ENCODE measurements around the gene VPS72.

VPS72 gene

DNA sequence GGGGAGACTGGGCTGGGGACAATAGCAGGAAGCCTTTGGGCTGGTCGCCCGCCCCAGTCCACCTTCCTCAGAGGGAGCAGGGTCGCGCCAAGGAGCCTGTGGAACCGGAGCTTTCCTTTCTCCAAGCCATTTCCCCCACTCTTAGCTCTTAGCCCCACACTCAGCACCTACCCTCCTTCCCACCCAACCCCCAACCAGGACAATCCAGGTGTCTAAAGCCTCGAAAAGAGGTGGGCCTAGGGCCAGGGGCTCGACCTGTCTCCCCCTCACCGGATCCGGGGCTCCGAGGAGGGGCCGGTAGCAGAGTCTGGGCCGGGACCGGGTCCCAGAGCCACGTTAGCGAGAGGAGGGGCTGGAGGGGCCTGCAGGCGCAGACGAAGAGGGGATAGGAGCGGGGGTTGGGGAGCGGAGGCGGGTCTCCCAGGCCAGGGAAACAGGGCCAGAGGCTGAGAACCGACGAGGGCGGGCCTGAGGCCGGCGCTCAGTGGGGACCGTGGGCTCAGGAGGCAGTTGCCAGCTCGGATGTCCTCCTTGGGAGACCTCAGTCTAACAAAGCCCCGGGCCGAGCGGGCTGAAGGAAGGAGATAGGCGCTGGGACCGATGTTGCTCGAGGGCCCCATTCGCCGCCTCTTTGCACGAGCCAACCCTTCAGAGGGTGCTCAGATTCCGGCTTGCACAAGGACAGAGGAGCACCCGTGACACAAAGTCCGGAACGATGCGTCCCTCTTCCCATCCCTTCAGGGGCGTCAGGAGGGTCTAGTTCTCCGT is 44.5 kb downstream of the VPS72 start:
- in situ Hi-C loops (cut with MboI; ENCODE audit: low sequenced_read_pairs) = no loop called here

DNA sequence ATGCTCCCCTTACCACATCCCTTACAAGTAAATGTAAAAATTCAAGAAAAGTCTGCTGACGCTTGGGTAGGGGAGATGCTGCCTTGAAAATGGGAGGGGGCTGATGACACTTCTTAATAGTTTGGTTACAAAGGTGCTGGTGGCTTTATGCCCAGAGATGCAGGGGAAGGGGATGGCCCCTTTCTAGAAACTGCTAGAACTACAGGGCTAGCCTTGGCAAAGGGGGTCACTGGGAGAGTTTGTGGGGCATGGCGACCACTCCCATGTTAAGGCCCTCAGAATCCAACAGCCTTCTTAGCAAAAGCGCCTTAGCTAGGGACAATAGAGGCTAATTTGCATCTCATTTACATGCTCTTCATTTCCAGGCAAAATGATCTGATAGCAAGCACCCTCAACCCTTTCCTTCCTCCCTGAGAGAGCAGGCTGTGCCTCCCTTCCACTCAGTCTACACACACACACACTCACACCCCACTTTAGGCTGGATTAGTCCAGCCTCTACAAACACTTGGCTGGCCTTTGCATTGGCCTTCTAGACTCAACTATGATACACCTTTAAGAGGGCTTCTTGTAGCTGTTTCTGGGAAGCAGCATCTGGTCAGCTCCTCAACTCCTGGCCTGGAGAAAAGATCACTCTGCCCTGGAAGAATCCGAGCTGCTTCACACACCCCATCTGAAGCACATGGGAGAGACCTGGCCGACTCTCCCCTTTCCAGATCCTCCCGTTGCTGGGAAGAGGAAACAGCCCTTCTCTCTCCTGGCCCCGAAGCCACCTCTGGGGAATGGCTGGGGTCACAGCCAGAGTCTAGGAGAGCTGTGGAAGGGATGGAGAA is 45.3 kb downstream of the VPS72 start:
- in situ Hi-C loops (cut with MboI; ENCODE audit: low sequenced_read_pairs) = no loop called here

DNA sequence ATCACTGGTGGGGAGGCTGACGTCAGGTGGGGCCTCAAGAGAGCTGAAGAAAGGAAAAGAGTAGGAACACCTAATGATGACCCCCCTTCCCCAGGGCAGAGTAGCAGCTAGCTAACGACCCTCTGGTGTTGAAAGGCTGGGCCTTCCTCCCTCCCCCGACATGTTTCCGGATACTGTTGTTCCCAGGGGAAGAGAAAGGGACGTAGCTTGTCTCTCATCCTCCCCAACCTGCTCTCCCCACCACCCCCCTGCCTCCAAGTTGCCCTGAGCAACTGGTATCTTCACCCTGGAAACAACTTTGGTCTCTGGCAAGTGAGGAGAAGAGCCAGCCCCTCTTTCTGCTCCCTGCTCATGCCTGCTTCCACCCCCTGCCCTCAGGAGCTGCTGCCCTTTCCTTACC is 46.0 kb downstream of the VPS72 start:
- in situ Hi-C loops (cut with MboI; ENCODE audit: low sequenced_read_pairs) = no loop called here

DNA sequence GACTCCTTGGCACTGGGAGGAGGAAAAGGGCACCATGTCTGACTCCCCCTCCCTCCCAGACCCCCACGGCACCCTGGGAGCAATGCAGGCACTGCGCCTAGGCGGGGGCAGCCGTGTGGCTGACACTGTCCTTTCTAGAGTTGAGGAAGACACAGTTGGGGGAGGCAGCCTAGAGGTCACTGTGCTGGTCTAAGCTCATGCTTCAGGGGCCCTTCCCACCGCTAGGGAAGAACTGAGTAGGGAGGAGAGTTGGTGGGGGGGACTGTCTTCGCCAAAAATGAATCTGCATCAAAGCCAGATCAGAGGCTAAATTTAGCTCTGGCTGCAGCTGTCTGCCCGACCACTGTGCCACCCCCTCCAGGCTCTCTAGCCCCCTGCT is 47.0 kb downstream of the VPS72 start:
- in situ Hi-C loops (cut with MboI; ENCODE audit: low sequenced_read_pairs) = no loop called here

DNA sequence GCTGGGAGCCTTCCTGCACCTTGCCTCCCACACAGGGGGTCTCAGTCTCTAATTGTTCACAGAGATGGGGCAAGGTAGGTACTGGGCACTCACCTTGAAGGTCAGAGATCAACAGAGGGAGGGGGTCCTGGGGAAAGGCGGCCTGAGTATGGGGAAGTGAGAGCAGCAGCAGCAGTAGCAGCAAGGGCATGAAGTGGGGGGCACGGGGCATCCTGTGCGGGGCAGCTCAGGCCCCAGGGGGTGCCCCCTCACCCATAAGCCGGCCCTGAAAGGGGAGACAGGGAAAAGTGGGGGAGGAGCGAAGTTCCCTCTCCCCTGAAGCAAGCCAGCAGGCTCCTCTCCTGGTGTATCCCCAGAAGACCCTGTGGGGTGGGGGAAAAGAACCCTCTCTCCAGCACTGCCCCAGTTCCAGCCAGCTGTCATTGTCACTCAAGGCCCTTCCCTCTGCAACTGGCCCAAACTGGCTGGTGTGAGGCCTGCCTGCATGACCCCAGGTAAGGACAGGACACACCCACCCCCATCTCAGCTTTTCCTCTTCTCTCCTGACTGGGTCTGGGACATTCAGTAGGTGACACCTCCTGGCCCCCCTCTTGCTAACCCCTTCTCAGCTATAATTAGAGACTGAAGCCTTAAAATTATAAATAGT is 47.5 kb downstream of the VPS72 start:
- in situ Hi-C loops (cut with MboI; ENCODE audit: low sequenced_read_pairs) = no loop called here

DNA sequence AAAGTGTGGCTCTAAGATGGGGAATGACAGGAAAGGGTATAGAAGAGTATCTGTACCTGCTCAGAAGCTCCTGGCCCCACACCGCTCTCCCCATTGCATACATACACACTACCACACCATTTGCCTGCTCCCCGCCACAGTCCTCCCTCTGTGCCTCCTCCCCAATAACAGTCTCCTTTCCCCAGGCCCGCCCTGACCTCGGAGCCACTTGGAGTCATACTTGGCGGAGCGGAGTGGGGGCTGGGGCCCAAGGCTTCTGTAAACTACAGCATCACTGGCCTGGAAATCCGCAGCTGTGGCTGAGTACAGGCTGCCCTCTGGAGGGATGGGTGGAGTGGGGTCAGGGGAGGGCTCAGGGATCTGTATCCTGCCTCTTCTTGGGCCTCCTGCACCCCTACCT is 52.2 kb downstream of the VPS72 start:
- in situ Hi-C loops (cut with MboI; ENCODE audit: low sequenced_read_pairs) = no loop called here

DNA sequence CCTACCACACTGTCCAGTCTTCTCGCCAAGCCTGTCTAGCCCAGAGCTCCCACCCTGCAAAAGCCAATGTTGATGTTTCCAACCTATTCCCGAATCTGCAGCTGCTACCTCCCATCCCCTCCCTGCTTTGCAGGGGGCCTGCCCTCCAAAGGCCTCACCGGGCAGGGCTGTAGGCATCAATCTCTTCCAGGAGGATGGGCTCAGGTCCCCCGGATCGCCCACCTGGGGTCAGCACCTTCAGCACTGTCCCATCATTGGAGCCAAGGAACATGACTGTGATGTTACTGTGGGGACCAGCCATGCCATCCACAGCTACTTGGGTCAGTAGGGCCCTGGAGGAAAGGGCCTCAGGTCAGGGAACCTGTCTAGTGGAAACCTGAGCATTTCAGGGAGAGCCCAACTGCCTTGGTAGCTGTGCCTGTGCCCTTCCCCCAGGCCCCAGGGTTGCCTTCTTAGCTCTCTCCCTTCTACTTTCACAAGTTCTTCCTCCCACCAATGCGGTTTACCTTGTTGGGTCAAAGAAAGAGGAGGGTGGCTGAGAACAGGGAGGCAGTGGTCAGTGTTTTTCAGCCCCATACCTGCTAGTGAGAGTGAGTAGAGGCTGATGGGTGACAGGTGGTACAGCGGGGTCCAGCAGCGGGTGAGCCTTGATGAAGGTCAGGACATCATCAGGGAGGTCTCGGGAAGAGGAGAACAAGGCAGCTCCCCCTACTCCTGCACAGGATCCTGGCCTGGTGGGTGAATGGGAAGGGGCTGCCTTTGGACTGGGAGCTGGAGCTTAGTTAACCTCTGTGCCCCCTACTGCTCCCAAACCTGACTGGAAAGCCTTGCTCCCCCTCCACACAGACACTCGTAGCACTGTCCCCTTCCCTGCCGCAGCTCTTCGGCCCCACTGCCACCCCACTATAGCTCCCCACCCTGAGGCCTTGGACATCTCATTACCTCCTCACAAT is 54.3 kb downstream of the VPS72 start:
- in situ Hi-C loops (cut with MboI; ENCODE audit: low sequenced_read_pairs) = no loop called here

DNA sequence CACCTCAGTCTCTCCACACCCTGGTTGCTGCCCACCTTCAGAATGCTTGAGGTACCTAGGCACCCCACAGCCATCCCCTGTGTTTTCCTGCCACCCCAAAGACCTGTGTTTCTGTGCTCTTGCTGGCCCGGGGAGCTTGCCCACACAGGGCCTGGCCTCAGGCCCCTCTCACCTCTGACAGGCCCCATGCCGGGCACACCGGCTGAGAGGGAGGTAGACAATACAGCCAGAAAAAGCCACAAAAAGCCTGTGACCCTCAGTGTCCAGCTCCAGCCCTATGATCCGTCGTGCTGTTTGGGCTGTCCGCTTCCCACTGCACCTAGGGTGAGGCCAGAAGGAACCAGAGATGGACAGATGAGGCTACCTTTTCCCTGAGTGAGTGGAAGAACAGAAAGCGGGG is 55.0 kb downstream of the VPS72 start:
- in situ Hi-C loops (cut with MboI; ENCODE audit: low sequenced_read_pairs) = no loop called here

DNA sequence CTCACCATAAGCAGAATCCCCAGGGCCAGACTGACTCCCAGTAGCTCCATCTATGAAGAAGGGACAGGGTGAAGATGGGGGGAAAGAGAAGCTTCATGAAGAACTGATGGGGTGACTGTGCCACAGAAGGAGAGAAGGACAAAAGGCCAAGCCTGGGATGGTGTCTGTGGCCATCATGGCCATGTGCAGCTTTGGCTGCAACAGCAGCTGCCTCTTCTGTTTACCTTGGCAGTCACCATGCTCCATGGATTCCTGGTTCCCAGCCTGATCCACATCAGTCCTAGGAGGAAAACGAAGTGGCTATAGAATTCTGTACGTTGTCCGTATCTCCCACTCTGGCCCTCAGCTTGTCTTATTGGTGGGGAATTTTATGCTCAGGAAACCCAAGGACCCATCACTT is 55.6 kb downstream of the VPS72 start:
- in situ Hi-C loops (cut with MboI; ENCODE audit: low sequenced_read_pairs) = no loop called here

DNA sequence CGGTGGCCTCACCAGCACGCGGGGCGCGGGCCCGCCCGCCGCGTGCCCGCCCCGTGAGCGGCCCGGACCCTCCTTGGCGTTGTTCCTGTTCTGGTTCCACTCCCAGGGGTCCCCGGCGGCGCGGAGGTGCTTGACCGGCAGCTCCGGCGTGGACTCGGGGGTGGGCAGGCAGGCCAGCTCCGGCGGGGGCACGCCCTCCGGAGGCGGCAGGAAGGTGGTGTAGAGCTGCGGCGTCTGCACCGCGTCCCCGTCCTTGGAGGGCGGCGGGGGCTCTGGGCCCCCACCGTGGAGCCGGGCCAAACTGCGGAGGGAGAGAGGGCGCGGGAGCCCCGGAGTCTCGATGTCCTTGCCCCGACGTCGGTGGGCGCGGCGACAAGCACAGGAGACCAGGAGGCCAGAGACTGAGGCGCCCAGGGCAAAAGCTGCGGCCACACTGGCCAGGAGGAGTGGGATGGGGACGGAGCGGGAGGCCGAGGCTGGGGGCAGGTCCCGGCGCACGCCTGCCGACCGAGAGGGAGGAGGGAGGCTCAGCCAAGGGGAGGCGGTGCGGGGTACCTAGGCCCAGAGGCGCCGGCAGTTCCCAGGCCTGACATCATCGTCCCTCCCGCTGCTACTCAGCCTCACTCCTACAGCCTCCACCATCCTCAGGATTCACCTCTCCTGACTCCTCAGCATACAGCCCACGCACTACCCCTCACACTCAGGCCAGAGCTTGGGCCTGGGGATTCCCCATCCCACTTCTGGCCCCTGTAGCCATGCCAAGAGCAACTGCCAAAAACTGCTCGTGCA is 56.8 kb downstream of the VPS72 start:
- in situ Hi-C loops (cut with MboI; ENCODE audit: low sequenced_read_pairs) = no loop called here

DNA sequence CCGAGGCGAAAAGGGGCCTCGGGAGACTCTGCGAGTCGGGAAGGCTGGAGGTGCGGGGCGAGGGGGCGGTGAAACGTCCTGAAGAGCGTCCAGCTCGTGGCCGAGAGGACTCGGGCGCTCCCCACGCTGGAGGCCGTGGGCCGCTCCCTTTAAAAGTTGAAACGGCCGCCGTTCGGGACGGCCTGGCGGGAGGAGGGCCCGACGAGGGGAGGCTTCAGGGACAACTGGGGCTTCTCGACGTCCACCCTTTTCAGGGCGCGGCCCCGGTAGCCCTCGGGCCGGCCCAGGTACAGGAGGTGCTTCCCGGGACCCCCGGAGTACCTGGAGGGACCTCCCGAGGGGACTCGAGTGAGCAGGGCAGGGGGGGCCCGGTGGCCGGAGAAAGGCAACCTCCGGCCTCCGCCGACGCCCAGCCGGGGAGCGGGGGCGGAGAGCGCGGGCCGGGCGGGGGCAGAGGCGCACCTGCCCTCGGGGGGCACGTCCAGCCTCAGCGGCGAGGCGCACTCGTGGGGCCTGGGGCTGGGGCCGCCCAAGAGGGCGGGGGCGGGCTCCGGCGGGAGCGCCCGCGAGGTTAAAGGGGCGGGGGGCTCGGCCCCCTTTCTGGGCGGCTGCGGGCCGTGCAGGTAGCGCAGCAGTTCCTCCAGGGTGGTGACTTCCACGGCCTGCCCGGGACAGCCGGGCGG is 57.5 kb downstream of the VPS72 start:
- in situ Hi-C loops (cut with MboI; ENCODE audit: low sequenced_read_pairs) = no loop called here

DNA sequence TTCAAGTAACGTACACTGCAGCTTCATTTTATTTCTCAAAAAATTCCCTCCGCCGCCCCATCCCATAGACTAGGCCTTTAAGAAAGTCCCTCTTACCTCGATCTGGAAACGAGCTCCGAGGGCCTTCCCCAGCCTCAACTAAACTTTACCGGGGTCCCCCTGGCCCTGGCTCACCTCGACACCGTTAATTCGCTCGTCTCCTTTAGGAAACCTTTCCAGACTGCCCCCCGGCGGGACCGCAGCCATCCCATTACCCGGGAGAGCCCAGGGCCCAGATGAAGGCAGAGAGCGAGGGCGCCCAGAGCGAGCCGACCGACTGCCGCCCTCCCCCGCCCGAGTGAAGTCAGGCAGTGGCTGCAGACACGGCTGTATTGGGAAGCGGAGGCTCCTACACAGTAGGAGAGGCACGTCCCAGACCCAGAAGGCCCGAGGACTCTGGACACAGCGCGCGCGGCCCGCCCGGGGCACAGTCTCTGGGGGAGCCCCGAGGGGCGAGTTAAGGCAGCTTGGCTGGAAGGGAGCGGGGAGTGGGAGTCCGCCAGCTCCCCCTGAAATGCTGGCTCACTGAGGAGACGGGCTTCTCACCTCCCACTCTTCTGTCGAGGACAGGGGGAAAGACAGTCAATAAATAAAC is 58.2 kb downstream of the VPS72 start:
- in situ Hi-C loops (cut with MboI; ENCODE audit: low sequenced_read_pairs) = no loop called here

DNA sequence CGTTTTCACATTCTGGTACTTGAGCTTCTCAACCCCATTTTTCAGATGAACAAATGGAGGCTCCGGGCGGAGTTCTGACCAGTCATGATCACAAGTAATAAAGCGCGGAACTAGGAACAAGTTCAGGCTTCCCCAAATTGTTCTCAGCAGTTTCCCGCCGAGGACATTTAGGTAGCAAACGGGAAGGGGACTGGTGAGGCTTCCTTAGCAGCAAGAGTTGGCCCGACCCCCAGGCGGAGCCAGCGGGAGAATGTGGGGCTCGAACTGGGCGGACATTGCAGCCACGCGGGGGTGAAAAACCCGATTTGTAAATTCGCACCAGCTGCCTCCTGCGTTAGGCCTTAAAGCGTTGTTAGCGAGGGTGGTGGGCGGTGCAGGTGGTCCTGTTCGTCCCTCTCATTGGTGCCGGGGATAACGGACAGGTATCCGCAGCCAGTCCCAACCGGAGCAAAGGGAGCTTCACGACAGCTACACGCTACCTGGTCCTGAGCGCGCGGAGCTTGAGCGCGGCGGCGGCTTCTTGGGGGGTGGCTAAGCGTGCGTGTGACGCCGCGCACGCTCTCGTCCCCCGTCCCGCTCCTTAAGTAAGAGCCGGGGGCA is 58.9 kb downstream of the VPS72 start:
- in situ Hi-C loops (cut with MboI; ENCODE audit: low sequenced_read_pairs) = no loop called here

DNA sequence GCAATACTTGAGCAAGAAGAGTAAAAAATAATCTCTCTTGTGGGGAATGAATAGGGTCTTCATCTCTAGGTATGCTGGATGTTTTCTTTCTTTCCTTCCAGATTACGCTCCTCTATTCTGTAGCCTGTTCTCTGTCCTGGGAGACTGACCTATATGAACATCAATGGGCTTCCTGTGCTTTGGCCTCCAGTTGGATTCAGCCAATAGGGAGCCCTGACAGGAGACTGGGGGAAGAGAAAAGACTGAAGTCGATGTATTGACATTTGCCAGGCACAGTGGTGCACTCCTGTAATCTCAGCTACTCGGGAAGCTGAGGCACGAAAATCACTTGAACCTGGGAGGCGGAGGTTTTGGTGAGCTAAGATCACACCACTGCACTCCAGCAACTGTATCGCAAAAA is 61.2 kb downstream of the VPS72 start:
- in situ Hi-C loops (cut with MboI; ENCODE audit: low sequenced_read_pairs) = no loop called here
